Thoracic aorta (tissue), 2 donors: ENCODE measurements around the gene ZEB2. TPM values are rescaled to one million over a fixed set of nuclear protein-coding genes. Genes with fewer than 3 reads are reported as not detected.

Experiments
- ATAC-seq: fragments of 150-250 bp; one replicate; pipeline ENCODE4 v1.8.0; 2017; ENCODE audit warnings: low read depth; ENCODE audit not compliant: insufficient number of reproducible peaks, low FRiP score
- DNase-seq: peaks from one replicate; pipeline ENCODE4 v3.0.0-alpha.2; 2020; ENCODE audit warnings: low spot score
- H3K27ac ChIP-seq, 2 donors: fragments of 200-600 bp; sonication (generic); 1 replicate in 1 of 2; 2 replicates in 1 of 2; pipeline ENCODE4 v1.5.1; 2016; ENCODE audit warnings: mild to moderate bottlenecking in 2 of 2, moderate library complexity in 2 of 2
- H3K27me3 ChIP-seq: fragments of 200-600 bp; sonication (generic); replicated peaks from 2 replicates; pipeline ENCODE4 v1.6.0; 2016; ENCODE audit warnings: mild to moderate bottlenecking; ENCODE audit not compliant: insufficient read depth
- H3K36me3 ChIP-seq: fragments of 200-600 bp; sonication (generic); one replicate; pipeline ENCODE4 v1.5.1; 2016
- H3K4me1 ChIP-seq, 2 donors: fragments of 200-600 bp; sonication (generic); 1 replicate in 1 of 2; 2 replicates in 1 of 2; pipeline versions ENCODE4 v1.5.1 to v1.6.0; 2016; ENCODE audit warnings: low read depth in 2 of 2, mild to moderate bottlenecking in 1 of 2; ENCODE audit not compliant: control insufficient read depth in 1 of 2
- H3K4me3 ChIP-seq: fragments of 200-600 bp; sonication (generic); 2 replicates; pipeline ENCODE4 v1.5.1; 2016; ENCODE audit warnings: mild to moderate bottlenecking
- H3K9me3 ChIP-seq: fragments of 200-600 bp; sonication (generic); 2 replicates; pipeline ENCODE4 v1.5.1; 2016
- total RNA-seq, 2 donors: library from RNA; depleted of rRNA; stranded (reverse); fragments of >200 nt; gene quantifications; one replicate each; pipeline versions ENCODE4 v1.1.0 to v1.2.3, GENCODE V29; 2016
- TF ChIP-seq, protein P1 (sequence below): fragments of 200-600 bp; sonication (generic); IDR thresholded peaks from one replicate; pipeline ENCODE4 v1.5.1; 2019; ENCODE audit warnings: antibody characterized with exemption

Gene ZEB2
- total RNA-seq, 2 donors from 2014 or later, result 122 to 190 TPM

GRCh38 chr2:144515099-144515695 is 4.7 kb downstream of the ZEB2 start:
- Histone ChIP-seq H3K36me3 (no peaks in the 10 kb centered on the region), H3K9me3 (no peaks in the 10 kb centered on the region), H3K4me3 (peak overlapping the region; percentile 93), H3K27ac (peak overlapping the region; percentile 99), H3K4me1 (peaks cover 4 to 33% of the 10 kb centered on the region in 2 donors), H3K27me3 (no peaks in the 10 kb centered on the region)
- DNase-seq (no peak), ATAC-seq (no peak)
- TF ChIP-seq, protein P1, sequence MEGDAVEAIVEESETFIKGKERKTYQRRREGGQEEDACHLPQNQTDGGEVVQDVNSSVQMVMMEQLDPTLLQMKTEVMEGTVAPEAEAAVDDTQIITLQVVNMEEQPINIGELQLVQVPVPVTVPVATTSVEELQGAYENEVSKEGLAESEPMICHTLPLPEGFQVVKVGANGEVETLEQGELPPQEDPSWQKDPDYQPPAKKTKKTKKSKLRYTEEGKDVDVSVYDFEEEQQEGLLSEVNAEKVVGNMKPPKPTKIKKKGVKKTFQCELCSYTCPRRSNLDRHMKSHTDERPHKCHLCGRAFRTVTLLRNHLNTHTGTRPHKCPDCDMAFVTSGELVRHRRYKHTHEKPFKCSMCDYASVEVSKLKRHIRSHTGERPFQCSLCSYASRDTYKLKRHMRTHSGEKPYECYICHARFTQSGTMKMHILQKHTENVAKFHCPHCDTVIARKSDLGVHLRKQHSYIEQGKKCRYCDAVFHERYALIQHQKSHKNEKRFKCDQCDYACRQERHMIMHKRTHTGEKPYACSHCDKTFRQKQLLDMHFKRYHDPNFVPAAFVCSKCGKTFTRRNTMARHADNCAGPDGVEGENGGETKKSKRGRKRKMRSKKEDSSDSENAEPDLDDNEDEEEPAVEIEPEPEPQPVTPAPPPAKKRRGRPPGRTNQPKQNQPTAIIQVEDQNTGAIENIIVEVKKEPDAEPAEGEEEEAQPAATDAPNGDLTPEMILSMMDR, result no peak

DNA sequence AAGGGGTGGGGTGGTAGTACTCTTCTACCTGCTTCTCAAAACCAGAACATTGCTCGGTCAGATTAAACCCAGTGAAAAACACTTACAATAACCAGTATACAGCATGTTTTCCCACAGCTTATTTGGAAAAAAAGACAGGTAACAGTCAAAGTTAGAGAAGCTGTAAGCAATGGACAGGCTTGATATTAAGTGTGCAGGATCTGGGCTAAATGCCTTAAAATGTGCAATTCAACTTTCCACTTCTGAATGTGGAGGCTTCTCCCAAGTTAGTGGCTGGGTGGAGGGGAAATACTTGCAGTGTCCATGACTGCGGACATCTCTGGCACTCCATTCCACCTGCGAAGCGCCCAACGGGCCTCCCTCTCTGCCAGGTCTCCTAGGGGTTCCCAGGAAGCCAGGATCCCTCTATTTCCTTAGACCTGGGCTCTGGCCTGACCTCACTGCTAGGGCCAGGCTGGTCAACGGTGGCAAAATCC is 5.3 kb downstream of the ZEB2 start:
- no peaks in the 10 kb centered on the region for H3K27me3 ChIP-seq
- H3K27ac ChIP-seq, result peak overlapping the region; percentile 99
- no peaks in the 10 kb centered on the region for H3K9me3 ChIP-seq
- H3K4me3 ChIP-seq, result peak overlapping the region; percentile 93
- ATAC-seq, result no peak
- TF ChIP-seq, protein P1, result no peak
- no peaks in the 10 kb centered on the region for H3K36me3 ChIP-seq
- peaks cover 4 to 38% of the 10 kb centered on the region in 2 donors for H3K4me1 ChIP-seq
- no peak for DNase-seq

DNA sequence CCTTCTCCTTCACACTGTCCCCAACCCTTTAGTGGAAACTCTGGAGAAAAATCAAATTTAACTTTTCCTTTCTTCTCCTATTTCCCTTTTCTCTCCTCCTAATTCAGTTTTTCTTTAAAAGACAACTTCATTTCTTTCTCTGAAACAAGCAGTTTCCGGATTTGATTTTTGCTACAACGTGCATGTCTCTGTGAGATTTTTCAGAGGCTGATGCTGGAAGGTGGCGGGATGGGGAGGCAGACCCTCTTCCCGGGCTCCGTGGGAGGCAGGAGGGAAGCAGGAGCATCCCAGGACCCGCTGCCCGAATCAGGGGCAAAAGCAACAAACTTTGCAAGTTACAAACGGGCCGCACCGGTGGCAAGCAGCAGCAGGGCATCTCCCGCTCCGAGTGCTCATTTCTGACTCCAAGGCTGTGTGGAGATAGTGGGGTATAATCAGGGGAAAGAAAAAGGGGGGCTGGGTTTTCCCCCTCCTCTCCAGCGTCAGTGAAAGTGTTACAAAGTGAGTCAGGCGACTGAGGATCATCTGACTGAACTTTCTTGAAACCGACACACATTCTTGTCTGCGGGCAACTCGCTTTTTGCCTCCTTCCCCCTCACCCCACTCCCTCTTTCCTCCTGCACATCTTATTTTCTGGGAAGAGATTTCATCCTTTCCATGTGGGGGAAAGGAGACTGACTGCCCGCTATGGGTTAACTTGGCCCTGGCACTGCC is 6.4 kb downstream of the ZEB2 start:
- peak overlapping the region; percentile 99 for H3K27ac ChIP-seq
- peak overlapping the region; percentile 93 for H3K4me3 ChIP-seq
- no peak for DNase-seq
- no peaks in the 10 kb centered on the region for H3K27me3 ChIP-seq
- H3K9me3 ChIP-seq, result no peaks in the 10 kb centered on the region
- H3K4me1 ChIP-seq, result peaks cover 12 to 49% of the 10 kb centered on the region in 2 donors
- TF ChIP-seq, protein P1, result no peak
- ATAC-seq, result no peak
- no peaks in the 10 kb centered on the region for H3K36me3 ChIP-seq

- ATAC-seq (no peak), DNase-seq (no peak)
- peak overlapping the region; percentile 93 for H3K4me3 ChIP-seq
- H3K9me3 ChIP-seq, result no peaks in the 10 kb centered on the region
- peak overlapping the region; percentile 99 for H3K27ac ChIP-seq
- H3K4me1 ChIP-seq, result peaks cover 12 to 56% of the 10 kb centered on the region in 2 donors
- no peaks in the 10 kb centered on the region for H3K36me3 ChIP-seq
- H3K27me3 ChIP-seq, result no peaks in the 10 kb centered on the region
- TF ChIP-seq, protein P1, result no peak
Observed at GRCh38 chr2:144512891-144513351, 7.0 kb downstream of the ZEB2 start.

GRCh38 chr2:144512470-144512869 is 7.4 kb downstream of the ZEB2 start:
- no peak for ATAC-seq
- TF ChIP-seq, protein P1, result no peak
- H3K27ac ChIP-seq, result peak overlapping the region; percentile 99
- H3K27me3 ChIP-seq, result no peaks in the 10 kb centered on the region
- H3K4me3 ChIP-seq, result peak overlapping the region; percentile 93
- H3K36me3 ChIP-seq, result no peaks in the 10 kb centered on the region
- peaks cover 13 to 60% of the 10 kb centered on the region in 2 donors for H3K4me1 ChIP-seq
- DNase-seq, result no peak
- no peaks in the 10 kb centered on the region for H3K9me3 ChIP-seq
